ENCODE data around the gene KBTBD12.

The KBTBD12 gene

GRCh38 chr3:127986803-127987202 is 71.8 kb downstream of the KBTBD12 start:
- DNase-seq: no peak

GRCh38 chr3:127987309-127987995 is 72.4 kb downstream of the KBTBD12 start:
- DNase-seq: no peak

GRCh38 chr3:127988770-127989557 is 73.9 kb downstream of the KBTBD12 start:
- DNase-seq: no peak

- no peak for DNase-seq
Observed at GRCh38 chr3:127990051-127990450, 75.0 kb downstream of the KBTBD12 start.

- DNase-seq: no peak
Observed at GRCh38 chr3:127990461-127990860, 75.4 kb downstream of the KBTBD12 start.

- DNase-seq: no peak
Observed at GRCh38 chr3:127991251-127991650, 76.2 kb downstream of the KBTBD12 start.

GRCh38 chr3:127991681-127992080 is 76.6 kb downstream of the KBTBD12 start:
- no peak for DNase-seq

- no peak for DNase-seq
Observed at GRCh38 chr3:127992127-127992526, 77.1 kb downstream of the KBTBD12 start.

GRCh38 chr3:127994011-127994410 is 79.0 kb downstream of the KBTBD12 start:
- DNase-seq: no peak

- no peak for DNase-seq
Observed at GRCh38 chr3:127997016-127997415, 82.0 kb downstream of the KBTBD12 start.

GRCh38 chr3:127997961-127998360 is 82.9 kb downstream of the KBTBD12 start:
- no peak for DNase-seq

GRCh38 chr3:127998596-127998995 is 83.6 kb downstream of the KBTBD12 start:
- DNase-seq: no peak

GRCh38 chr3:127999509-128000106 is 84.6 kb downstream of the KBTBD12 start:
- DNase-seq: no peak

- no peak for DNase-seq
Observed at GRCh38 chr3:128001576-128001975, 86.5 kb downstream of the KBTBD12 start.

- no peak for DNase-seq
Observed at GRCh38 chr3:128004661-128005060, 89.6 kb downstream of the KBTBD12 start.

GRCh38 chr3:128006061-128007032 is 91.3 kb downstream of the KBTBD12 start:
- no peak for DNase-seq

GRCh38 chr3:128007033-128007424 is 92.0 kb downstream of the KBTBD12 start:
- no peak for DNase-seq

- no peak for DNase-seq
Observed at GRCh38 chr3:128009952-128010846, 95.2 kb downstream of the KBTBD12 start.

- DNase-seq: peak; percentile 33
Observed at GRCh38 chr3:128011140-128011539, 96.1 kb downstream of the KBTBD12 start.

- DNase-seq: no peak
Observed at GRCh38 chr3:128012050-128012449, 97.0 kb downstream of the KBTBD12 start.

GRCh38 chr3:128014548-128014947 is 99.5 kb downstream of the KBTBD12 start:
- no peak for DNase-seq

GRCh38 chr3:128016502-128016901 is 101.5 kb downstream of the KBTBD12 start:
- DNase-seq: no peak

Measured in NCI-H526 treated with DMSO at 0.1 percent for 48 hours (cell line).